ENCODE measurements around the gene LMTK2. TPM values are rescaled to one million over a fixed set of nuclear protein-coding genes. Genes with fewer than 3 reads are reported as not detected.

Gene LMTK2
- polyA plus RNA-seq, 4 donors = 3.8 to 18.5 (median 7.6) TPM

DNA sequence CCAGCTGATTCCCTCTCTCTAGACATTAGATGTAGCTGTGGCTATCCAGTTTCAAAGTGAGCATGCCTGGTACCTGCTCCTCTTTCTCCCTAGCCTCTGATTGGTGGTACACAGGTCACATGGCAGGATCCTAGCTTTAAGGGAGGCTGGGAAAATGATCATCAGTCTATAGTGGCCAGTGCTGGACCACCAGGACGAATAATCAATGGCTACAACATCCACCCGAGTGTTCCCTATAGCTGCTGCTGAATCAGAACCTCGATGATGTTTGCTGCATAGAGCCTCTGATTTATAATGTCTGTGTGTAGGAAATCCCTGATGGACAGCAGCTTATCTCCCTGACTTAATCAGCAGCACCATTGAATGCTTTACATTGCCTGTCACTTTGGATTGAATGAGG lies 28.9 kb upstream of the LMTK2 start:
- Histone ChIP-seq H3K4me3 (ENCODE audit: low read depth in 1 of 3, low read length in 3 of 3) (no peak overlapping the region), H3K27me3 (ENCODE audit: control insufficient read depth in 3 of 3, insufficient read depth in 3 of 3, low read length in 3 of 3) (no peaks in the 10 kb centered on the region), H3K36me3 (ENCODE audit: control insufficient read depth in 3 of 3, insufficient read depth in 2 of 3, low read depth in 1 of 3, low read length in 3 of 3) (no peaks in the 10 kb centered on the region), H3K9me3 (ENCODE audit: control insufficient read depth in 2 of 2, insufficient read depth in 1 of 2, low read depth in 1 of 2, low read length in 1 of 2) (peaks cover 0 to 3% of the 10 kb centered on the region in 2 donors), H3K27ac (ENCODE audit: low read depth in 1 of 3, low read length in 2 of 3) (no peak overlapping the region), H3K4me1 (ENCODE audit: control insufficient read depth in 3 of 3, insufficient read depth in 2 of 3, low read depth in 1 of 3, low read length in 2 of 3) (no peaks in the 10 kb centered on the region)
- FAIRE-seq = no peak
- DNase-seq = no peak
- 79 to 85% (median 81%) methylated on average over 3 of the region's 3 CpGs for WGBS, 3 donors

DNA sequence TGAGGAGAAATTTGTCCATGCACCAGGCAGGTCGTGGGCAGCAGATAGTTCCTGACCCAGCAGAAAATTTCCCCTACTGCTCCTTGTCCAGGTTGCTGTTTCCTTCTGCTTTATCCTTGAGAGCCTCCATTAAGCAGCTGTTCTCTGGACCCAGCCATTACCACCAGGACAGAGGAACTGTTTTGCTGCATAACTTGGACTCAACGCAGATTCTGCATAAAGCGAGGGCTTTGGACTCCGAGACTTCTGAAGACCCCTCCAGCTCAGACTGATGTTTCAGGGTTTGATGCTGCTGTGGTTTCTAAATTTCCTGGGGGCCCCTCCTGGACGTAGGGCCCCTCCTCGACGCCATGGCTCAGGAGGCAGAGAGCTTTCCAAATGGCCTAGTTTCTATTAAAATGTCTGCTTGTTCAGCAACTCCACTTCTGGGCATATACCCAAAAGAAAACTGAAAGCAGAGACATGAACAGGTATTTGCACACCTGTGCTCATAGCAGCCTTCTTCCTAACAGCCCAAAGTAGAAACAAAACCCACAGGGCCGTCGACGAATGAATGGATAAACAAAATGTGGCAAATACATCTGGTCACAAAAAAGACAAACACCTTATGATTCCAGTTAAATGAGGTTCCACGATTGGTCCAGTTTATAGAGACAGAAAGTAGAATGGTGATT lies 28.3 kb upstream of the LMTK2 start:
- 49 to 65% (median 61%) methylated on average over 11 of the region's 11 CpGs for WGBS, 3 donors
- FAIRE-seq (no peak), DNase-seq (no peak)
- no peaks in the 10 kb centered on the region for H3K27me3 ChIP-seq (ENCODE audit: control insufficient read depth in 3 of 3, insufficient read depth in 3 of 3, low read length in 3 of 3)
- no peaks in the 10 kb centered on the region for H3K4me1 ChIP-seq (ENCODE audit: control insufficient read depth in 3 of 3, insufficient read depth in 2 of 3, low read depth in 1 of 3, low read length in 2 of 3)
- no peaks in the 10 kb centered on the region for H3K36me3 ChIP-seq (ENCODE audit: control insufficient read depth in 3 of 3, insufficient read depth in 2 of 3, low read depth in 1 of 3, low read length in 3 of 3)
- no peak overlapping the region for H3K4me3 ChIP-seq (ENCODE audit: low read depth in 1 of 3, low read length in 3 of 3)
- no peak overlapping the region for H3K27ac ChIP-seq (ENCODE audit: low read depth in 1 of 3, low read length in 2 of 3)
- peaks cover 0 to 3% of the 10 kb centered on the region in 2 donors for H3K9me3 ChIP-seq (ENCODE audit: control insufficient read depth in 2 of 2, insufficient read depth in 1 of 2, low read depth in 1 of 2, low read length in 1 of 2)

DNA sequence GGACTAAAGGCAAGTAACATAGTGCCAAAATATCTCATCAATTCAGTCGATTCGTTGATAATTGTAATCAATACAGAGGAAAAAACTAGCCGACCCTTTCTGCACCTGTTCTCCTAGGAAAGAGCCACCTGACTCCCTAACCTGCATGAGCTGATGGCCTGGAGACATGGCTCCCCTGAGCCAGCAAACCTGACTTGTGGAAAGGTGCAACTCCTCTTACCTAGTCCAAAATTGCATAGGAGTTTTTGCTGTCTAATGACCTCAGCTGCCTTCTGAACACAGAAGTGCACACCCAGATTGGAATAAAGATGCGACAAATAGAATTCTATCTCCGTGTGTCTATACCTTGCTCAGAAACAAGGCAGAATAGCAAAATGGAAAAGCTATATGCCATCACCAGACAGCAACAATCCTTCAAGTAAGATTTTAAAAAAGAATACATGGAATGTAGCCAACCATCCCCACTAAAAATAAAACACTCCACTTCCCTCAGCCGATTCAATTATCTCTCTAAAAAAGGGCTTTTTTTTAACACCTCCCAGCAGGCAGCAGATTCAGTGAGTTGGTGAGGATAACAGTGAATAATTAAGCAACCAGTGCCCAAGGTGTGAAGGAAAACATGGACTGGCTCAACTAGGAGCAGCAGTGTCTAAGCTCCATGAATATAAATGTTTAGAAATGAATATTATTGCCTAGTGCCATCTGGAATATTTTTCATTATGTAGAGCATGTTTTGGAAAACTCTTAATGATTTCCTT lies 26.6 kb upstream of the LMTK2 start:
- Histone ChIP-seq H3K27ac (ENCODE audit: low read depth in 1 of 3, low read length in 2 of 3) (no peak overlapping the region), H3K27me3 (ENCODE audit: control insufficient read depth in 3 of 3, insufficient read depth in 3 of 3, low read length in 3 of 3) (no peaks in the 10 kb centered on the region), H3K4me3 (ENCODE audit: low read depth in 1 of 3, low read length in 3 of 3) (no peak overlapping the region), H3K9me3 (ENCODE audit: control insufficient read depth in 2 of 2, insufficient read depth in 1 of 2, low read depth in 1 of 2, low read length in 1 of 2) (peaks cover 0 to 1% of the 10 kb centered on the region in 2 donors), H3K4me1 (ENCODE audit: control insufficient read depth in 3 of 3, insufficient read depth in 2 of 3, low read depth in 1 of 3, low read length in 2 of 3) (no peaks in the 10 kb centered on the region), H3K36me3 (ENCODE audit: control insufficient read depth in 3 of 3, insufficient read depth in 2 of 3, low read depth in 1 of 3, low read length in 3 of 3) (no peaks in the 10 kb centered on the region)
- FAIRE-seq = no peak
- WGBS, 3 donors = 50 to 63% (median 60%) methylated on average over 6 of the region's 6 CpGs
- no peak for DNase-seq

- Histone ChIP-seq H3K9me3 (ENCODE audit: control insufficient read depth in 2 of 2, insufficient read depth in 1 of 2, low read depth in 1 of 2, low read length in 1 of 2) (no peaks in the 10 kb centered on the region), H3K4me3 (ENCODE audit: low read depth in 1 of 3, low read length in 3 of 3) (no peak overlapping the region), H3K27ac (ENCODE audit: low read depth in 1 of 3, low read length in 2 of 3) (no peak overlapping the region), H3K27me3 (ENCODE audit: control insufficient read depth in 3 of 3, insufficient read depth in 3 of 3, low read length in 3 of 3) (no peaks in the 10 kb centered on the region), H3K4me1 (ENCODE audit: control insufficient read depth in 3 of 3, insufficient read depth in 2 of 3, low read depth in 1 of 3, low read length in 2 of 3) (peaks cover 0 to 5% (median 0%) of the 10 kb centered on the region in 3 donors), H3K36me3 (ENCODE audit: control insufficient read depth in 3 of 3, insufficient read depth in 2 of 3, low read depth in 1 of 3, low read length in 3 of 3) (no peaks in the 10 kb centered on the region)
- WGBS, 3 donors = 71 to 77% (median 71%) methylated on average over 7 of the region's 7 CpGs
- DNase-seq (peak; percentile 34 to 55), FAIRE-seq (no peak)
Observed at GRCh38 chr7:98081319-98081718, 25.3 kb upstream of the LMTK2 start.

GRCh38 chr7:98084631-98085030 lies 22.0 kb upstream of the LMTK2 start:
- peak overlapping the region in 1 of 3 donors; percentile 34 for H3K27ac ChIP-seq (ENCODE audit: low read depth in 1 of 3, low read length in 2 of 3)
- 87 to 88% (median 87%) methylated on average over 3 of the region's 3 CpGs for WGBS, 3 donors
- FAIRE-seq = no peak
- no peaks in the 10 kb centered on the region for H3K9me3 ChIP-seq (ENCODE audit: control insufficient read depth in 2 of 2, insufficient read depth in 1 of 2, low read depth in 1 of 2, low read length in 1 of 2)
- H3K36me3 ChIP-seq (ENCODE audit: control insufficient read depth in 3 of 3, insufficient read depth in 2 of 3, low read depth in 1 of 3, low read length in 3 of 3) = no peaks in the 10 kb centered on the region
- no peak for DNase-seq
- no peak overlapping the region for H3K4me3 ChIP-seq (ENCODE audit: low read depth in 1 of 3, low read length in 3 of 3)
- H3K27me3 ChIP-seq (ENCODE audit: control insufficient read depth in 3 of 3, insufficient read depth in 3 of 3, low read length in 3 of 3) = no peaks in the 10 kb centered on the region
- peaks cover 0 to 5% (median 0%) of the 10 kb centered on the region in 3 donors for H3K4me1 ChIP-seq (ENCODE audit: control insufficient read depth in 3 of 3, insufficient read depth in 2 of 3, low read depth in 1 of 3, low read length in 2 of 3)

- FAIRE-seq = no peak
- no peaks in the 10 kb centered on the region for H3K27me3 ChIP-seq (ENCODE audit: control insufficient read depth in 3 of 3, insufficient read depth in 3 of 3, low read length in 3 of 3)
- DNase-seq = peak in 1 of 2 donors; percentile 80
- no peaks in the 10 kb centered on the region for H3K9me3 ChIP-seq (ENCODE audit: control insufficient read depth in 2 of 2, insufficient read depth in 1 of 2, low read depth in 1 of 2, low read length in 1 of 2)
- no peaks in the 10 kb centered on the region for H3K36me3 ChIP-seq (ENCODE audit: control insufficient read depth in 3 of 3, insufficient read depth in 2 of 3, low read depth in 1 of 3, low read length in 3 of 3)
- H3K27ac ChIP-seq (ENCODE audit: low read depth in 1 of 3, low read length in 2 of 3) = peak overlapping the region in 2 of 3 donors; percentile 72 to 86
- 14 to 59% (median 23%) methylated on average over 4 of the region's 4 CpGs for WGBS, 3 donors
- no peak overlapping the region for H3K4me3 ChIP-seq (ENCODE audit: low read depth in 1 of 3, low read length in 3 of 3)
- peaks cover 0 to 5% (median 0%) of the 10 kb centered on the region in 3 donors for H3K4me1 ChIP-seq (ENCODE audit: control insufficient read depth in 3 of 3, insufficient read depth in 2 of 3, low read depth in 1 of 3, low read length in 2 of 3)
Observed at GRCh38 chr7:98085674-98086073, 21.0 kb upstream of the LMTK2 start.

GRCh38 chr7:98086281-98086718 lies 20.4 kb upstream of the LMTK2 start:
- no peaks in the 10 kb centered on the region for H3K36me3 ChIP-seq (ENCODE audit: control insufficient read depth in 3 of 3, insufficient read depth in 2 of 3, low read depth in 1 of 3, low read length in 3 of 3)
- FAIRE-seq (no peak), DNase-seq (peak; percentile 61 to 99)
- 24 to 63% (median 37%) methylated on average over 11 of the region's 11 CpGs for WGBS, 3 donors
- H3K9me3 ChIP-seq (ENCODE audit: control insufficient read depth in 2 of 2, insufficient read depth in 1 of 2, low read depth in 1 of 2, low read length in 1 of 2) = no peaks in the 10 kb centered on the region
- H3K27me3 ChIP-seq (ENCODE audit: control insufficient read depth in 3 of 3, insufficient read depth in 3 of 3, low read length in 3 of 3) = no peaks in the 10 kb centered on the region
- H3K27ac ChIP-seq (ENCODE audit: low read depth in 1 of 3, low read length in 2 of 3) = peak overlapping the region in 2 of 3 donors; percentile 79 to 86
- H3K4me3 ChIP-seq (ENCODE audit: low read depth in 1 of 3, low read length in 3 of 3) = no peak overlapping the region
- H3K4me1 ChIP-seq (ENCODE audit: control insufficient read depth in 3 of 3, insufficient read depth in 2 of 3, low read depth in 1 of 3, low read length in 2 of 3) = peaks cover 0 to 5% (median 0%) of the 10 kb centered on the region in 3 donors

DNA sequence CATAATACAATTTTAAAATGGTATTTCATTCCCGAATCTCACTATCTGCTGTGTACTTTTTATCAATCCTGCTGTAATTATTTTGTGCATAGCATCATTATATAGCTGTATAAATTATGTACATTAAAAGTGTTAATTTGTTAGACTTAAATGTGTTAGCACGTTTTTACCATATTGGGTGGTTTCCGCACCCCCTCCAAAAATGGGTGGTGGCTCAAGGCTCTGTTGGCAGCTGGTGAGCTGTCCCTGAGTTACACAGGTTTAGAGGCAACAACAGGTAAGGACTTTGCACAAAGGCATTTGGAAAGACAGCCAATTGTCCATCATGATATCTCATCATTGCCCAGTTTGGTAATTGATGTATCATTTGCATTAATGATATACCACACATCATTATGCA lies 18.6 kb upstream of the LMTK2 start:
- Histone ChIP-seq H3K9me3 (ENCODE audit: control insufficient read depth in 2 of 2, insufficient read depth in 1 of 2, low read depth in 1 of 2, low read length in 1 of 2) (no peaks in the 10 kb centered on the region), H3K27ac (ENCODE audit: low read depth in 1 of 3, low read length in 2 of 3) (no peak overlapping the region), H3K4me3 (ENCODE audit: low read depth in 1 of 3, low read length in 3 of 3) (no peak overlapping the region), H3K27me3 (ENCODE audit: control insufficient read depth in 3 of 3, insufficient read depth in 3 of 3, low read length in 3 of 3) (no peaks in the 10 kb centered on the region), H3K36me3 (ENCODE audit: control insufficient read depth in 3 of 3, insufficient read depth in 2 of 3, low read depth in 1 of 3, low read length in 3 of 3) (no peaks in the 10 kb centered on the region), H3K4me1 (ENCODE audit: control insufficient read depth in 3 of 3, insufficient read depth in 2 of 3, low read depth in 1 of 3, low read length in 2 of 3) (peaks cover 0 to 5% (median 0%) of the 10 kb centered on the region in 3 donors)
- no peak for FAIRE-seq
- no peak for DNase-seq
- 78 to 87% (median 82%) methylated on average over 3 of the region's 3 CpGs for WGBS, 3 donors

Data from small intestine (tissue), 7 donors.